ENCODE data around the gene DHRS7C.
"Not testable (repeated sequence)": the region's sequence is repeated elsewhere in the genome, so short reads cannot be mapped to it uniquely, and the experiment has no call there.

The DHRS7C gene

GRCh38 chr17:9802294-9802693 is 10.9 kb upstream of the DHRS7C start:
- H3K36me3 ChIP-seq (ENCODE audit: control insufficient read depth, insufficient read depth, low read length): no peaks in the 10 kb centered on the region
- H3K4me3 ChIP-seq (ENCODE audit: low read length): no peak overlapping the region
- H3K4me1 ChIP-seq (ENCODE audit: control insufficient read depth, insufficient read depth, low read length): no peaks in the 10 kb centered on the region
- H3K27ac ChIP-seq (ENCODE audit: low read depth, low read length): no peak overlapping the region
- no peaks in the 10 kb centered on the region for H3K27me3 ChIP-seq (ENCODE audit: control insufficient read depth, insufficient read depth, low read length)
- no peak overlapping the region for H3K9ac ChIP-seq (ENCODE audit: low read length)

GRCh38 chr17:9801505-9801904 is 10.1 kb upstream of the DHRS7C start:
- Histone ChIP-seq H3K27ac (ENCODE audit: low read depth, low read length) (no peak overlapping the region), H3K4me3 (ENCODE audit: low read length) (no peak overlapping the region), H3K27me3 (ENCODE audit: control insufficient read depth, insufficient read depth, low read length) (no peaks in the 10 kb centered on the region), H3K9ac (ENCODE audit: low read length) (no peak overlapping the region), H3K36me3 (ENCODE audit: control insufficient read depth, insufficient read depth, low read length) (no peaks in the 10 kb centered on the region), H3K4me1 (ENCODE audit: control insufficient read depth, insufficient read depth, low read length) (no peaks in the 10 kb centered on the region)

DNA sequence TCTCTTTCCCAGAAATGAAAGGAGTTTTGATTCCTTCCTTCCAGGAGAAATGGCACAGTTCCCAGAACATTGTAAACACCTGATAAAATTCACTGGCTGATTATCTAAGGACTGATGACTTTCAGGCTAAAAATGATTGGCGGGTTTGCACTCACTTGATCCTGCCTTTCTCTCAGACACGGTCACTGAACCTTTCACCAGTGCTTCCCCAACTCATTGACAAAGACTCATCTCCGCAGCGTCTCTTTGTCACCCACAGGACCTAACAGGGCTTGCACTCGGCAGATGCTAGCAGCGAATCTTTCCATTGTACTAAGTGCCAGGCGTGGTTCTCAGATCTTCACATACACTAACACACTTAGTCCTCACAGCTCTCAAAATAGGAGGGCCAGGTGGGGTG is 7.3 kb upstream of the DHRS7C start:
- Histone ChIP-seq H3K27ac (ENCODE audit: low read depth, low read length) (no peak overlapping the region), H3K4me1 (ENCODE audit: control insufficient read depth, insufficient read depth, low read length) (no peaks in the 10 kb centered on the region), H3K4me3 (ENCODE audit: low read length) (no peak overlapping the region), H3K27me3 (ENCODE audit: control insufficient read depth, insufficient read depth, low read length) (no peaks in the 10 kb centered on the region), H3K9ac (ENCODE audit: low read length) (no peak overlapping the region), H3K36me3 (ENCODE audit: control insufficient read depth, insufficient read depth, low read length) (no peaks in the 10 kb centered on the region)

- Histone ChIP-seq H3K36me3 (ENCODE audit: control insufficient read depth, insufficient read depth, low read length) (no peaks in the 10 kb centered on the region), H3K4me3 (ENCODE audit: low read length) (no peak overlapping the region), H3K27ac (ENCODE audit: low read depth, low read length) (no peak overlapping the region), H3K4me1 (ENCODE audit: control insufficient read depth, insufficient read depth, low read length) (no peaks in the 10 kb centered on the region), H3K27me3 (ENCODE audit: control insufficient read depth, insufficient read depth, low read length) (no peaks in the 10 kb centered on the region), H3K9ac (ENCODE audit: low read length) (no peak overlapping the region)
Measured at GRCh38 chr17:9798008-9798407, 6.6 kb upstream of the DHRS7C start.

- H3K4me1 ChIP-seq (ENCODE audit: control insufficient read depth, insufficient read depth, low read length): no peaks in the 10 kb centered on the region
- H3K27me3 ChIP-seq (ENCODE audit: control insufficient read depth, insufficient read depth, low read length): no peaks in the 10 kb centered on the region
- H3K27ac ChIP-seq (ENCODE audit: low read depth, low read length): no peak overlapping the region
- no peak overlapping the region for H3K4me3 ChIP-seq (ENCODE audit: low read length)
- H3K9ac ChIP-seq (ENCODE audit: low read length): no peak overlapping the region
- H3K36me3 ChIP-seq (ENCODE audit: control insufficient read depth, insufficient read depth, low read length): no peaks in the 10 kb centered on the region
Measured at GRCh38 chr17:9792181-9792840, 919 bp upstream of the DHRS7C start.

DNA sequence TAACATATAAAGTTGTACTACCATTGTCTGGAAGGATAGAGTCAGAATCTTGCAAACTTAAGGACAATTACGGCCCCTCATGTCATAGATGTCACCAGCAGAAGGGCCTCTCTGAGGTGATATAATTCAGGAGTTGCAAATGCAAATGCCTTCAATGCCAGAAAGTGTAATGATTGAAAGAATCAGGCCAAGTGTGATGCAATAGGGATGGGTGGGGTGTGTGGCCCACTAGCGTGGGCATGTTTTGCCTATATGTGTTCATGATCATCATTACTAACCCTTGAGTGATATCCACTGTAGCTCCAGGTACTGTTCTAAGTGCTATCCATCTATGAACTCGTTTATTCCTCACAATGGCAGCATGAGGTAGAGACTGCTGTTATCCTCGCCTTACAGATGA is 1.1 kb downstream of the DHRS7C start:
- Histone ChIP-seq H3K4me3 (ENCODE audit: low read length) (no peak overlapping the region), H3K36me3 (ENCODE audit: control insufficient read depth, insufficient read depth, low read length) (no peaks in the 10 kb centered on the region), H3K27ac (ENCODE audit: low read depth, low read length) (no peak overlapping the region), H3K9ac (ENCODE audit: low read length) (no peak overlapping the region), H3K27me3 (ENCODE audit: control insufficient read depth, insufficient read depth, low read length) (no peaks in the 10 kb centered on the region), H3K4me1 (ENCODE audit: control insufficient read depth, insufficient read depth, low read length) (no peaks in the 10 kb centered on the region)

GRCh38 chr17:9788601-9789000 is 2.8 kb downstream of the DHRS7C start:
- Histone ChIP-seq H3K4me3 (ENCODE audit: low read length) (no peak overlapping the region), H3K36me3 (ENCODE audit: control insufficient read depth, insufficient read depth, low read length) (no peaks in the 10 kb centered on the region), H3K27ac (ENCODE audit: low read depth, low read length) (no peak overlapping the region)

GRCh38 chr17:9784544-9784943 is 6.8 kb downstream of the DHRS7C start:
- H3K4me3 ChIP-seq (ENCODE audit: low read length): no peak overlapping the region
- no peak overlapping the region for H3K9ac ChIP-seq (ENCODE audit: low read length)
- no peaks in the 10 kb centered on the region for H3K36me3 ChIP-seq (ENCODE audit: control insufficient read depth, insufficient read depth, low read length)
- H3K27me3 ChIP-seq (ENCODE audit: control insufficient read depth, insufficient read depth, low read length): no peaks in the 10 kb centered on the region
- no peak overlapping the region for H3K27ac ChIP-seq (ENCODE audit: low read depth, low read length)
- H3K4me1 ChIP-seq (ENCODE audit: control insufficient read depth, insufficient read depth, low read length): no peaks in the 10 kb centered on the region

More at GRCh38 chr17:9788601-9789000, 2.8 kb downstream of the DHRS7C start:
- Histone ChIP-seq H3K9ac (ENCODE audit: low read length) (no peak overlapping the region), H3K27me3 (ENCODE audit: control insufficient read depth, insufficient read depth, low read length) (no peaks in the 10 kb centered on the region), H3K4me1 (ENCODE audit: control insufficient read depth, insufficient read depth, low read length) (no peaks in the 10 kb centered on the region)

DNA sequence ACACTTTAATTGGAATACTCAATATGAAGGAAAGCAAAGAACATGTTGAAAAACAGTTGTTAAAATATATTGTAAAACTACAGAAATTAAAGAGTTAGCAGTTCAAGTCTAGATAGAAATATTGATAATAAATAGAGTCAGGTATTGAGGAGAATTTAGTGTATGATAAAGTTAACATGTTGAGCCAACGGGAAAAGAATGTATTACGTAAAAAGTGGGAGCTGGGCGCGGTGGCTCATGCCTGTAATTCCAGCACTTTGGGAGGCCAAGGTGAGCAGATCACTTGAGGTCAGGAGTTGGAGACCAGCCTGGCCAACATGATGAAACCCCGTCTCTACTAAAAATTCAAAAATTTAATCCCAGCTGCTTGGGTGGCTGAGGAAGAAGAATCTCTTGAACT is 7.9 kb downstream of the DHRS7C start:
- not testable (repeated sequence) for H3K9ac ChIP-seq (ENCODE audit: low read length); H3K4me3 ChIP-seq (ENCODE audit: low read length); H3K27me3 ChIP-seq (ENCODE audit: control insufficient read depth, insufficient read depth, low read length); H3K36me3 ChIP-seq (ENCODE audit: control insufficient read depth, insufficient read depth, low read length); H3K4me1 ChIP-seq (ENCODE audit: control insufficient read depth, insufficient read depth, low read length); H3K27ac ChIP-seq (ENCODE audit: low read depth, low read length)

DNA sequence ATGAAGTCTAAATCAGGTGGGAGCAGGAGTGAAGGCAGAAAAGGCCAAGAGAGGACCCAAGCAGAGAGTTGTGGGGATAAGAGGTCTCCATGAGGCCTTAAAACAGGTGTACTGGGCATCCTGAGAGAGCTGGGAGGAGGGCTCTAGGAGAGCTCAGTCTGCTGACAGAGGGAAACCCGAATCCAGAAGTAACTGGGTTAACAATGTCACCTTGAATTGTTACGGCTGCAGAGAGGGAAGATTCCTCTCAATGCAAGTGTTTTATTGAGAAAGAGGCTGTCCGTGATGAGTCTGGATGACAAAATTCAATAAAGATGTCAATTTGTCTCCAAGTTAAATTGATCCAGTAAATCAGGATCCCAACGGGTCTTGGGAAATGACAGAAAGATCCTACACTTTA is 8.3 kb downstream of the DHRS7C start:
- Histone ChIP-seq H3K27ac (ENCODE audit: low read depth, low read length) (no peak overlapping the region), H3K4me3 (ENCODE audit: low read length) (no peak overlapping the region), H3K36me3 (ENCODE audit: control insufficient read depth, insufficient read depth, low read length) (no peaks in the 10 kb centered on the region), H3K9ac (ENCODE audit: low read length) (no peak overlapping the region), H3K27me3 (ENCODE audit: control insufficient read depth, insufficient read depth, low read length) (no peaks in the 10 kb centered on the region), H3K4me1 (ENCODE audit: control insufficient read depth, insufficient read depth, low read length) (no peaks in the 10 kb centered on the region)

- H3K27ac ChIP-seq (ENCODE audit: low read depth, low read length): no peak overlapping the region
- H3K4me1 ChIP-seq (ENCODE audit: control insufficient read depth, insufficient read depth, low read length): no peaks in the 10 kb centered on the region
- no peaks in the 10 kb centered on the region for H3K27me3 ChIP-seq (ENCODE audit: control insufficient read depth, insufficient read depth, low read length)
- no peak overlapping the region for H3K9ac ChIP-seq (ENCODE audit: low read length)
- no peak overlapping the region for H3K4me3 ChIP-seq (ENCODE audit: low read length)
- no peaks in the 10 kb centered on the region for H3K36me3 ChIP-seq (ENCODE audit: control insufficient read depth, insufficient read depth, low read length)
Measured at GRCh38 chr17:9780552-9780951, 10.8 kb downstream of the DHRS7C start.

GRCh38 chr17:9776911-9777310 is 14.5 kb downstream of the DHRS7C start:
- Histone ChIP-seq H3K4me3 (ENCODE audit: low read length) (no peak overlapping the region), H3K27ac (ENCODE audit: low read depth, low read length) (no peak overlapping the region), H3K36me3 (ENCODE audit: control insufficient read depth, insufficient read depth, low read length) (no peaks in the 10 kb centered on the region), H3K4me1 (ENCODE audit: control insufficient read depth, insufficient read depth, low read length) (no peaks in the 10 kb centered on the region), H3K9ac (ENCODE audit: low read length) (no peak overlapping the region), H3K27me3 (ENCODE audit: control insufficient read depth, insufficient read depth, low read length) (no peaks in the 10 kb centered on the region)

DNA sequence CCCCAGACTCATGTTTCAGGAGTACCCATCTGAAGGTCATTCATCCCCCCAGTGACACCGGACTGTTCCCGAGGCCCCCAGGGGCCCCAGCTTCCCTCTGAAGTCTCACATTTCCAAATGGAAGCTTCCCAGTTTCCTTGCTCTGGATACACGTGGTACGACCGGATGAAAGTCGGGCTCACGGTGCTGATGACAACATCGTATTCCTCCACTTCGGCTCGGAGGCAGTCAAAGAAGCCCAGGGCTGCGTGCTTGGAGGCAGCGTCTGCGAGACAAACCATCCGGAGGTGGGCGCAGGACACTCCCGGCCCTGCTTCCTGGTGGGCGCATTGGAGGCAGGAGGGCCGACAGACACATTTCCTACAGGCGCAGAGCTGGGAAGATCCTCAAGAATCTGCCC is 18.7 kb downstream of the DHRS7C start:
- no peaks in the 10 kb centered on the region for H3K4me1 ChIP-seq (ENCODE audit: control insufficient read depth, insufficient read depth, low read length)
- no peaks in the 10 kb centered on the region for H3K36me3 ChIP-seq (ENCODE audit: control insufficient read depth, insufficient read depth, low read length)
- no peak overlapping the region for H3K4me3 ChIP-seq (ENCODE audit: low read length)
- H3K27me3 ChIP-seq (ENCODE audit: control insufficient read depth, insufficient read depth, low read length): no peaks in the 10 kb centered on the region
- no peak overlapping the region for H3K27ac ChIP-seq (ENCODE audit: low read depth, low read length)
- no peak overlapping the region for H3K9ac ChIP-seq (ENCODE audit: low read length)
